RWPE1 (cell line): Measurements from ENCODE around the gene S100B.

Experiments used
- CTCF ChIA-PET: fragments of 350-600 bp; sonication (Branson Sonifier 250); formaldehyde crosslinking; extraction: SDS; loops from one replicate; lab custom pipeline; 2021; lab: Yijun Ruan, JAX
- POLR2A ChIA-PET: fragments of 400-600 bp; formaldehyde crosslinking; extraction: SDS; loops from one replicate; lab custom pipeline; 2020; ENCODE audit warnings: antibody characterized with exemption; ENCODE audit not compliant: low non-redundant PET; lab: Yijun Ruan, JAX
- DNase-seq: peaks from one replicate; pipeline ENCODE4 v3.0.0; 2012; ENCODE audit warnings: low spot score
- H3K27ac ChIP-seq: fragments of 450-650 bp; 2 replicates; pipeline ENCODE4 v1.5.1; 2017
- CTCF ChIP-seq: fragments of 450-650 bp; conservative IDR thresholded peaks from 2 replicates; pipeline ENCODE4 v1.5.1; 2017; ENCODE audit warnings: low read depth, mild to moderate bottlenecking

Gene S100B

GRCh38 chr21:46622226-46622625 is 17.3 kb upstream of the S100B start:
- no peak overlapping the region for H3K27ac ChIP-seq
- CTCF ChIA-PET: no interaction called here

GRCh38 chr21:46621457-46622182 is 16.7 kb upstream of the S100B start:
- DNase-seq: no peak
- CTCF ChIA-PET: no interaction called here
- POLR2A ChIA-PET: no interaction called here

More at GRCh38 chr21:46622226-46622625, 17.3 kb upstream of the S100B start:
- no peak for DNase-seq
- POLR2A ChIA-PET: no interaction called here
- TF ChIP-seq CTCF: no peak

GRCh38 chr21:46620846-46621245 is 16.0 kb upstream of the S100B start:
- H3K27ac ChIP-seq: no peak overlapping the region
- CTCF ChIA-PET: interaction anchor here (0.7 kb wide), 2 partner anchors 23 to 149 kb away, joined by 3 read pairs; no protein-coding TSS in a partner anchor
- DNase-seq: no peak
- POLR2A ChIA-PET: interaction anchor here (0.6 kb wide), 1 partner anchor 15 kb away, joined by 3 read pairs; the partner anchor contains the start of gene PRMT2
- no peak for TF ChIP-seq CTCF

More at GRCh38 chr21:46621457-46622182, 16.7 kb upstream of the S100B start:
- no peak overlapping the region for H3K27ac ChIP-seq
- no peak for TF ChIP-seq CTCF

GRCh38 chr21:46619846-46620245 is 15.0 kb upstream of the S100B start:
- no peak overlapping the region for H3K27ac ChIP-seq
- TF ChIP-seq CTCF: no peak
- ChIA-PET POLR2A (no interaction called here), CTCF (no interaction called here)
- no peak for DNase-seq

GRCh38 chr21:46618738-46619379 is 14.0 kb upstream of the S100B start:
- DNase-seq: no peak
- CTCF ChIA-PET: interaction anchor here (0.7 kb wide), 1 partner anchor 85 kb away, joined by 3 read pairs; no protein-coding TSS in a partner anchor
- POLR2A ChIA-PET: no interaction called here
- TF ChIP-seq CTCF: no peak
- no peak overlapping the region for H3K27ac ChIP-seq

- no peak for DNase-seq
- H3K27ac ChIP-seq: no peak overlapping the region
- CTCF ChIA-PET: no interaction called here
- POLR2A ChIA-PET: no interaction called here
- TF ChIP-seq CTCF: no peak
Measured at GRCh38 chr21:46617267-46618051, 12.6 kb upstream of the S100B start.
